HL-60 (cell line): ENCODE data around the gene TNFAIP8.

Source experiments
- CTCF ChIP-seq: IDR thresholded peaks from one replicate; pipeline ENCODE4 v1.5.1; 2011; ENCODE audit warnings: low read length, control low read depth, inconsistent platforms; ENCODE audit not compliant: insufficient read depth
- GABPA ChIP-seq: IDR thresholded peaks from 2 replicates; pipeline ENCODE4 v1.6.1; 2012; ENCODE audit warnings: low read depth

GRCh38 chr5:119358901-119359603, 3.2 kb downstream of the TNFAIP8 start:
- TF ChIP-seq CTCF (no peak), GABPA (no peak)
